ENCODE results near the gene SRMS.

- TF ChIP-seq CTCF (IDR thresholded peaks at IDR 0.05) (no peak), EP300 (IDR thresholded peaks at IDR 0.05) (no peak), POLR2AphosphoS5 (IDR thresholded peaks at IDR 0.05) (no peak)
These were observed 1.5 kb upstream of the SRMS start for GRCh38 chr20:63549019-63549418.
